ENCODE measurements around the gene PITX3.
A peak's percentile ranks its signal among the peaks of the same experiment; 100 is the strongest.

The PITX3 gene

DNA sequence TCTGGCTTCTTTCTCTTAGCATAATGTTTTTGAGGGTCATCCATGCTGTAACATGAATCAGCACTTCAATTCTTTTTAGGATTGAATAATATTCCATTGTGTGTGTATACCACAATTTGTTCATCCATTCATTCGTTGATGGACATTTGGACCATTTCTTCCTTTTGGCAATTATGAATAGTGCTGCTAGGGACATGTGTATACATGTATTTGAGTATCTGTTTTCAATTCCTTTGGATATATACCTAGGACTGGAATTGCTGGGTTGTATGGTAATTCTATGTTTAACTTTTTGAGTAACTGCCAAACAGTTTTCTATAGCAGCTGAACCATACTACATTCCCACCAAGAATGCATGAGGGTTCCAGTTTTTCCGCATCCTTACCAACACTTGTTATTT lies 43.2 kb upstream of the PITX3 start:
- TF ChIP-seq CTCF (IDR thresholded peaks at IDR 0.05; ENCODE audit: low read depth, low read length): no peak
- no peak overlapping the region for H3K4me3 ChIP-seq (ENCODE audit: low read depth, low read length)

GRCh38 chr10:102283890-102284289 lies 42.6 kb upstream of the PITX3 start:
- H3K4me3 ChIP-seq (ENCODE audit: low read depth, low read length): no peak overlapping the region
- no peak for TF ChIP-seq CTCF (IDR thresholded peaks at IDR 0.05; ENCODE audit: low read depth, low read length)

DNA sequence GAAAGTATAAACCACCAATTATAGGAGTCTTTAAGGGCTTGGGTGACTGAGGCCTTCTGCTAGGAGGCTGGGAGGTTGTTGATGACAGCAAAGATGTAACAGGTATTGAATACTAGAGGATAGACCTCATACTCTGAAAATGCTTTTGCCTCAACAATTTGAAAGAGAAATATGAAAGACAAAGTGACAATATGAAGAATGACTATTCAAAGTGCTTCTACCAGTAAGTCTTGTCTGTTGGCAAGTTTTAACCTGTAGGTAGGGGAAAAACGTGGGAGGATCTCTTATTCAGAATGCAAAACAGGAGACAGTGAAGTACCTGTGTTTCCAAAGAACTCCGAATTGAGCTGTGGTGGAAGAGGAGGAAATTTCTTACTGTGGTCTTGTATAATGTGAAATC lies 42.2 kb upstream of the PITX3 start:
- TF ChIP-seq CTCF (IDR thresholded peaks at IDR 0.05; ENCODE audit: low read depth, low read length): no peak
- no peak overlapping the region for H3K4me3 ChIP-seq (ENCODE audit: low read depth, low read length)

DNA sequence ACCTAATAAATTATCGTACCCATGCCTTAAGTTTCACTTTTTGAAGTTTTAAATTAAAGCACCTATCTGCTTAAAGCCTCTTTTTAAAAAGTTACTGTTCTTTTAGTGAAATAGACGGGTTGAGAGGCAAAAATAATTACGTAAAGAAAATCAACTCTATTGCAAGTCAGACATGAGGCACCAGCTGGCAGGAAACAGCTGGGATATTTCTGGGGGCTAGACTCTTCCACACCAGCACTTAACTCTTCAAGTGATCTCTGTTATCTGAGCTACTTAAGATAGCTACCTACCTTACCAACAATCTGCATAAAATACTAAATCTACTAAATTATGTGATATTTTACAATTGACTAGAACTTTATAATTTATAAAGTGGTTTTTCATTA lies 39.8 kb upstream of the PITX3 start:
- TF ChIP-seq CTCF (IDR thresholded peaks at IDR 0.05; ENCODE audit: low read depth, low read length): no peak
- peak overlapping the region; percentile 8 for H3K4me3 ChIP-seq (ENCODE audit: low read depth, low read length)

DNA sequence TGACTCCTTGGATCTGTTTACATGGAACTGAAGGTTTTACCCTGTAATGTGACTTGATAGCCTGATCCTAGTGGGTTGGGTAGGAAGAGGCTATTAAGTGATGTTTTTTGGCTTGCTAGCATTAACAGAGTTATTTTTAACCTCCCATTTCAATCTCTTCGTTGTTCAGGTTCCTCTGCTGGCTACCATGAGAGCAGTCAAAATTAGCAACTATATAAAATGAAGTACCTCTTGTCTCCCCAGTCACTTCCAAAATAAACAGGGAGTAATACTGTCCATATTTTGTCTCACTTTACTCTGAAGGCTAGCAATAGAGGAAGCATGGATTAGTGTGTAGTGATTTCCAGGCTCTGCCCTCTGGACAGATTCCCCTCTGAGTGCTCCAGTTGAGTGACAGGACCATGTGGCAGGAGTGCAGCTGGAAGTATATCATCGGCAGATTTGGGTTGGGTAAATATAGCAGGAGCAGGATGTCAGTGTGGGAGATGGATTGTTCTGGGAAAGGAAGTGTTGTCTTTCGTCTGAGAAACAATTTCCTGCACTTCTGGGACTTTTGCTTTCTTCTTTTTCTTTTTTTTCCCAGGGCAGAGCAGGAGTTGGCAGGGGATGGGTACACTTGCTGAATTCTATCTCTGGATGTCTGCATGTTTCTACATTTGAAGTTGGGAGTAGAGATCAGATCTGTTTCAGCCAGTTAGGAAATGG lies 39.2 kb upstream of the PITX3 start:
- TF ChIP-seq CTCF (IDR thresholded peaks at IDR 0.05; ENCODE audit: low read depth, low read length): no peak
- peak overlapping the region; percentile 8 for H3K4me3 ChIP-seq (ENCODE audit: low read depth, low read length)

GRCh38 chr10:102279104-102279503 lies 37.8 kb upstream of the PITX3 start:
- H3K4me3 ChIP-seq (ENCODE audit: low read depth, low read length): no peak overlapping the region
- TF ChIP-seq CTCF (IDR thresholded peaks at IDR 0.05; ENCODE audit: low read depth, low read length): no peak

GRCh38 chr10:102275343-102275742 lies 34.0 kb upstream of the PITX3 start:
- no peak overlapping the region for H3K4me3 ChIP-seq (ENCODE audit: low read depth, low read length)
- TF ChIP-seq CTCF (IDR thresholded peaks at IDR 0.05; ENCODE audit: low read depth, low read length): no peak
